DMS53 treated with DMSO at 0.1 percent for 48 hours (cell line): ENCODE data around the gene ARPP21.
A peak's percentile ranks its signal among the peaks of the same experiment; 100 is the strongest.

Experiments
- DNase-seq: peaks from one replicate; lab custom pipeline; 2025; ENCODE audit not compliant: unreplicated experiment; lab: John Stamatoyannopoulos, UW

The ARPP21 gene

GRCh38 chr3:35727179-35727578 is 87.9 kb downstream of the ARPP21 start:
- DNase-seq: peak; percentile 49

- DNase-seq: no peak
Observed at GRCh38 chr3:35733341-35733740, 94.0 kb downstream of the ARPP21 start.

GRCh38 chr3:35733864-35734263 is 94.5 kb downstream of the ARPP21 start:
- DNase-seq: no peak

- DNase-seq: no peak
Observed at GRCh38 chr3:35737080-35737479, 97.8 kb downstream of the ARPP21 start.

- no peak for DNase-seq
Observed at GRCh38 chr3:35737527-35737926, 98.2 kb downstream of the ARPP21 start.

- no peak for DNase-seq
Observed at GRCh38 chr3:35737934-35738706, 98.8 kb downstream of the ARPP21 start.

GRCh38 chr3:35739181-35739809 is 100.0 kb downstream of the ARPP21 start:
- DNase-seq: no peak

- DNase-seq: no peak
Observed at GRCh38 chr3:35739964-35740527, 100.7 kb downstream of the ARPP21 start.

- DNase-seq: no peak
Observed at GRCh38 chr3:35743218-35743617, 103.9 kb downstream of the ARPP21 start.

GRCh38 chr3:35744419-35744818 is 105.1 kb downstream of the ARPP21 start:
- DNase-seq: no peak

GRCh38 chr3:35745351-35745750 is 106.0 kb downstream of the ARPP21 start:
- DNase-seq: no peak

GRCh38 chr3:35745802-35746484 is 106.6 kb downstream of the ARPP21 start:
- DNase-seq: no peak

GRCh38 chr3:35746492-35746891 is 107.2 kb downstream of the ARPP21 start:
- DNase-seq: no peak

GRCh38 chr3:35748144-35748543 is 108.8 kb downstream of the ARPP21 start:
- DNase-seq: no peak

GRCh38 chr3:35751207-35751606 is 111.9 kb downstream of the ARPP21 start:
- no peak for DNase-seq

- DNase-seq: no peak
Observed at GRCh38 chr3:35757991-35758757, 118.8 kb downstream of the ARPP21 start.

GRCh38 chr3:35760146-35760545 is 120.8 kb downstream of the ARPP21 start:
- no peak for DNase-seq

- DNase-seq: no peak
Observed at GRCh38 chr3:35761311-35761710, 122.0 kb downstream of the ARPP21 start.

- DNase-seq: no peak
Observed at GRCh38 chr3:35772381-35773015, 133.2 kb downstream of the ARPP21 start.

GRCh38 chr3:35773417-35773816 is 134.1 kb downstream of the ARPP21 start:
- no peak for DNase-seq

- DNase-seq: no peak
Observed at GRCh38 chr3:35776346-35776745, 137.0 kb downstream of the ARPP21 start.
